Hepatocyte (in vitro differentiated cells): ENCODE measurements around the gene CYFIP1.

Source experiments
- CTCF ChIP-seq: fragments of 200-600 bp; sonication (generic); IDR thresholded peaks from 2 replicates; pipeline ENCODE4 v1.5.1; 2016; ENCODE audit warnings: antibody characterized with exemption, mild to moderate bottlenecking; ENCODE audit not compliant: poor library complexity
- EZH2 ChIP-seq: fragments of 200-600 bp; sonication (generic); IDR thresholded peaks from 2 replicates; pipeline ENCODE4 v1.6.1; 2016; ENCODE audit warnings: antibody characterized with exemption, mild to moderate bottlenecking, borderline replicate concordance

GRCh38 chr15:22951381-22952280, 28.5 kb downstream of the CYFIP1 start:
- TF ChIP-seq CTCF = no peak
- no peak for TF ChIP-seq EZH2
